Liver (tissue), 9 donors: ENCODE data around the gene ITIH5. TPM values are rescaled to one million over a fixed set of nuclear protein-coding genes. Genes with fewer than 3 reads are reported as not detected.

Experiments used
- DNase-seq: peaks from one replicate; pipeline ENCODE4 v3.0.0-alpha.2; 2017; ENCODE audit warnings: low spot score
- H3K27ac ChIP-seq, 2 donors: one replicate each; pipeline ENCODE4 v1.7.0; 2013; ENCODE audit warnings: inconsistent platforms in 2 of 2, low read length in 2 of 2, control low read depth in 1 of 2, low read depth in 1 of 2, mild to moderate bottlenecking in 1 of 2
- H3K27me3 ChIP-seq, 4 donors: one replicate each; pipeline versions ENCODE4 v1.6.1 to v1.7.0; 2013; ENCODE audit warnings: low read length in 3 of 4, inconsistent platforms in 1 of 4, mild to moderate bottlenecking in 1 of 4, moderate library complexity in 1 of 4; ENCODE audit not compliant: control insufficient read depth in 4 of 4, insufficient read depth in 4 of 4
- H3K36me3 ChIP-seq, 4 donors: one replicate each; pipeline versions ENCODE4 v1.6.1 to v1.7.0; 2013; ENCODE audit warnings: low read length in 3 of 4, mild to moderate bottlenecking in 3 of 4, low read depth in 1 of 4, moderate library complexity in 1 of 4; ENCODE audit not compliant: control insufficient read depth in 4 of 4, insufficient read depth in 3 of 4
- H3K4me1 ChIP-seq, 4 donors: one replicate each; pipeline versions ENCODE4 v1.6.1 to v1.7.0; 2013; ENCODE audit warnings: low read length in 3 of 4, mild to moderate bottlenecking in 3 of 4, moderate library complexity in 1 of 4; ENCODE audit not compliant: control insufficient read depth in 4 of 4, insufficient read depth in 4 of 4
- H3K4me3 ChIP-seq, 3 donors: one replicate each; pipeline versions ENCODE4 v1.6.1 to v1.7.0; 2013; ENCODE audit warnings: low read length in 3 of 3, control low read depth in 1 of 3, low read depth in 1 of 3, mild to moderate bottlenecking in 1 of 3
- H3K9ac ChIP-seq, 2 donors: one replicate each; pipeline ENCODE4 v1.7.0; 2013; ENCODE audit warnings: low read length in 2 of 2, mild to moderate bottlenecking in 2 of 2, moderate library complexity in 2 of 2, control low read depth in 1 of 2, low read depth in 1 of 2
- H3K9me3 ChIP-seq, 4 donors: one replicate each; pipeline versions ENCODE4 v1.6.1 to v1.7.0; 2013; ENCODE audit warnings: low read length in 3 of 4; ENCODE audit not compliant: control insufficient read depth in 4 of 4
- ATF3 ChIP-seq: IDR thresholded peaks from 2 replicates; pipeline ENCODE4 v1.6.1; 2016; ENCODE audit warnings: antibody characterized with exemption
- CTCF ChIP-seq: fragments of 150-350 bp; IDR thresholded peaks from 2 replicates; pipeline ENCODE4 v1.5.1; 2017; ENCODE audit warnings: improper control_type of control experiment, low read depth, low read length; ENCODE audit not compliant: missing input control
- EGR1 ChIP-seq, 2 donors: IDR thresholded peaks; 2 replicates each; pipeline ENCODE4 v1.6.1; 2016 to 2018; ENCODE audit warnings: antibody characterized with exemption in 2 of 2, low read depth in 2 of 2
- FOXA1 ChIP-seq: IDR thresholded peaks from 2 replicates; pipeline ENCODE4 v1.6.1; 2016; ENCODE audit warnings: antibody characterized with exemption
- FOXA2 ChIP-seq: IDR thresholded peaks from 2 replicates; pipeline ENCODE4 v1.6.1; 2016; ENCODE audit warnings: antibody characterized with exemption
- GABPA ChIP-seq, 2 donors: IDR thresholded peaks in 1 of 2; conservative IDR thresholded peaks in 1 of 2; 2 replicates each; pipeline ENCODE4 v1.6.1; 2016; ENCODE audit warnings: antibody characterized with exemption in 2 of 2, mild to moderate bottlenecking in 1 of 2, moderate library complexity in 1 of 2
- HNF4A ChIP-seq, 2 donors: conservative IDR thresholded peaks; 2 replicates each; pipeline ENCODE4 v1.6.1; 2016; ENCODE audit warnings: antibody characterized with exemption in 2 of 2, mild to moderate bottlenecking in 2 of 2
- NR2F2 ChIP-seq: IDR thresholded peaks from 2 replicates; pipeline ENCODE4 v1.6.1; 2016; ENCODE audit warnings: antibody characterized with exemption
- RAD21 ChIP-seq, 2 donors: IDR thresholded peaks; 2 replicates each; pipeline ENCODE4 v1.6.1; 2016; ENCODE audit warnings: antibody characterized with exemption in 2 of 2, mild to moderate bottlenecking in 2 of 2
- REST ChIP-seq: IDR thresholded peaks from 2 replicates; pipeline ENCODE4 v1.6.1; 2016; ENCODE audit warnings: antibody characterized with exemption, mild to moderate bottlenecking
- TAF1 ChIP-seq: conservative IDR thresholded peaks from 2 replicates; pipeline ENCODE4 v1.6.1; 2016; ENCODE audit warnings: antibody characterized with exemption, mild to moderate bottlenecking
- YY1 ChIP-seq: IDR thresholded peaks from 2 replicates; pipeline ENCODE4 v1.6.1; 2016; ENCODE audit warnings: antibody characterized with exemption, mild to moderate bottlenecking
- WGBS: extraction: QIAGEN DNeasy Blood & Tissue Kit; methylation state at CpG from one replicate; pipeline ENCODE4 v1.1.7; 2013; 5-methylcytosine and 5-hydroxymethylcytosine counted together
- polyA plus RNA-seq, 2 donors: library from polyadenylated mRNA; stranded (reverse) in 1 of 2; unstranded in 1 of 2; fragments of 200-250 nt in 1 of 2; fragments of >200 nt in 1 of 2; fragmentation: Nextera tagmentation in 1 of 2; extraction: Ambion mirVana in 1 of 2; gene quantifications; one replicate each; pipeline versions ENCODE4 v1.2.1 to v1.2.3, GENCODE V29; 2013 to 2015
- total RNA-seq, 2 donors: library from RNA; depleted of rRNA; stranded (reverse); fragments of >200 nt; gene quantifications; one replicate each; pipeline ENCODE4 v1.2.3, GENCODE V29; 2014
- TF ChIP-seq, protein P1 (sequence below): IDR thresholded peaks from 2 replicates; pipeline ENCODE4 v1.6.1; 2016; ENCODE audit warnings: antibody characterized with exemption
- TF ChIP-seq, protein P2 (sequence below): IDR thresholded peaks from 2 replicates; pipeline ENCODE4 v1.6.1; 2016; ENCODE audit warnings: antibody characterized with exemption
- donor health status: healthy.
- donor health status: healthy.
- donor health status: healthy.
- donor health status: healthy.
- donor health status: healthy.

The ITIH5 gene
- total and polyA plus RNA-seq, 4 donors = 0.60 to 1.3 (median 0.98) TPM

- no peak overlapping the region for H3K4me3 ChIP-seq
- H3K27ac ChIP-seq = no peak overlapping the region
- 70% methylated on average over 5 of the region's 5 CpGs for WGBS
- H3K9me3 ChIP-seq = no peaks in the 10 kb centered on the region
- no peak for TF ChIP-seq HNF4A (conservative IDR thresholded peaks at IDR 0.05)
- TF ChIP-seq FOXA1 = no peak
- no peak for TF ChIP-seq NR2F2
- no peak for TF ChIP-seq REST
- no peak for TF ChIP-seq CTCF
- TF ChIP-seq, protein P1, sequence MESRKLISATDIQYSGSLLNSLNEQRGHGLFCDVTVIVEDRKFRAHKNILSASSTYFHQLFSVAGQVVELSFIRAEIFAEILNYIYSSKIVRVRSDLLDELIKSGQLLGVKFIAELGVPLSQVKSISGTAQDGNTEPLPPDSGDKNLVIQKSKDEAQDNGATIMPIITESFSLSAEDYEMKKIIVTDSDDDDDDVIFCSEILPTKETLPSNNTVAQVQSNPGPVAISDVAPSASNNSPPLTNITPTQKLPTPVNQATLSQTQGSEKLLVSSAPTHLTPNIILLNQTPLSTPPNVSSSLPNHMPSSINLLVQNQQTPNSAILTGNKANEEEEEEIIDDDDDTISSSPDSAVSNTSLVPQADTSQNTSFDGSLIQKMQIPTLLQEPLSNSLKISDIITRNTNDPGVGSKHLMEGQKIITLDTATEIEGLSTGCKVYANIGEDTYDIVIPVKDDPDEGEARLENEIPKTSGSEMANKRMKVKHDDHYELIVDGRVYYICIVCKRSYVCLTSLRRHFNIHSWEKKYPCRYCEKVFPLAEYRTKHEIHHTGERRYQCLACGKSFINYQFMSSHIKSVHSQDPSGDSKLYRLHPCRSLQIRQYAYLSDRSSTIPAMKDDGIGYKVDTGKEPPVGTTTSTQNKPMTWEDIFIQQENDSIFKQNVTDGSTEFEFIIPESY = no peak
- no peak for TF ChIP-seq YY1
- TF ChIP-seq RAD21 (IDR thresholded peaks at IDR 0.05) = no peak
- no peak for TF ChIP-seq GABPA (IDR thresholded peaks at IDR 0.05 in 1 of 2, conservative IDR thresholded peaks at IDR 0.05 in 1 of 2)
- TF ChIP-seq TAF1 = no peak
- TF ChIP-seq, protein P2, sequence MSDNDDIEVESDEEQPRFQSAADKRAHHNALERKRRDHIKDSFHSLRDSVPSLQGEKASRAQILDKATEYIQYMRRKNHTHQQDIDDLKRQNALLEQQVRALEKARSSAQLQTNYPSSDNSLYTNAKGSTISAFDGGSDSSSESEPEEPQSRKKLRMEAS = no peak
- TF ChIP-seq FOXA2 = no peak
- TF ChIP-seq ATF3 = no peak
- no peaks in the 10 kb centered on the region for H3K4me1 ChIP-seq
- H3K36me3 ChIP-seq = no peaks in the 10 kb centered on the region
- H3K27me3 ChIP-seq = no peaks in the 10 kb centered on the region
- DNase-seq = no peak
- no peak overlapping the region for H3K9ac ChIP-seq
These were observed 57.2 kb downstream of the ITIH5 start for GRCh38 chr10:7609556-7609955.

GRCh38 chr10:7608001-7608400 is 58.8 kb downstream of the ITIH5 start:
- 90% methylated on average over 11 of the region's 11 CpGs for WGBS
- Histone ChIP-seq H3K4me1 (no peaks in the 10 kb centered on the region), H3K36me3 (no peaks in the 10 kb centered on the region), H3K9ac (no peak overlapping the region), H3K4me3 (no peak overlapping the region), H3K27me3 (no peaks in the 10 kb centered on the region), H3K27ac (no peak overlapping the region), H3K9me3 (no peaks in the 10 kb centered on the region)
- DNase-seq = no peak
- no peak for TF ChIP-seq FOXA2
- no peak for TF ChIP-seq FOXA1
- TF ChIP-seq, protein P1 = no peak
- no peak for TF ChIP-seq EGR1 (IDR thresholded peaks at IDR 0.05; ENCODE audit: low read depth in 2 of 2)
